Ectodermal cell (in vitro differentiated cells): ENCODE data around the gene MAP2K5.

ENCODE experiments used
- H3K27ac ChIP-seq: 2 replicates; pipeline ENCODE4 v1.7.0; 2013; ENCODE audit warnings: mild to moderate bottlenecking, low read depth, low read length; ENCODE audit not compliant: insufficient read depth, poor library complexity, severe bottlenecking
- H3K27me3 ChIP-seq: 2 replicates; pipeline ENCODE4 v1.7.0; 2013; ENCODE audit warnings: mild to moderate bottlenecking, low read length; ENCODE audit not compliant: insufficient read depth, control insufficient read depth, poor library complexity, severe bottlenecking
- H3K36me3 ChIP-seq: one replicate; pipeline ENCODE4 v1.7.0; 2013; ENCODE audit warnings: low read length; ENCODE audit not compliant: control insufficient read depth, insufficient read depth
- H3K4me1 ChIP-seq: one replicate; pipeline ENCODE4 v1.7.0; 2013; ENCODE audit warnings: low read length; ENCODE audit not compliant: control insufficient read depth, insufficient read depth
- H3K4me3 ChIP-seq: 2 replicates; pipeline ENCODE4 v1.7.0; 2013; ENCODE audit warnings: low read depth, low read length, control low read depth; ENCODE audit not compliant: insufficient read depth
- H3K9me3 ChIP-seq: 2 replicates; pipeline ENCODE4 v1.7.0; 2013; ENCODE audit warnings: mild to moderate bottlenecking, low read length, moderate library complexity; ENCODE audit not compliant: control insufficient read depth
- WGBS, 2 experiments: methylation state at CpG; one replicate each; pipeline ENCODE4 v1.1.7; 2013; ENCODE audit warnings: missing lambda C conversion rate in 2 of 2; 5-methylcytosine and 5-hydroxymethylcytosine counted together

The MAP2K5 gene

DNA sequence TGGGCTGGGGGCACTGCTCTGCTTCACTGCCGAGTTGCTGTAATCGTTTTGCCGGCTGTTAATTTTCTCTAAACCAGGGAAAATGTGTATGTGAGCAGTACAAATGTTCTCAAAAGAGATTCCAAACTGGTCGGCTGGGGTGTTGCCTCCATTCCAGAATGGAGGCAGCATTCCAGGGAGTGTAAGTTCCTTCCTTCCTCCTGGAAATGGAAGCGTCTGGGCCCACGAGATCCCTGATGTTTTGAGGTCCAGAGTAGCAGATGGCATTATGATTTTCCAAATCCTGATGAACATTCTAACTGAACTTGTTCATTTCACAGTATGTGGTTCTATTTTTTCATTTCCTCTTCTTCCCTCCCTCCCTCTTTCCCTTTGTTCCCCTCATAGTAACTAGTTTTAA is 218.4 kb downstream of the MAP2K5 start:
- H3K36me3 ChIP-seq, result no peaks in the 10 kb centered on the region
- peaks cover 5% of the 10 kb centered on the region for H3K4me1 ChIP-seq
- no peaks in the 10 kb centered on the region for H3K27me3 ChIP-seq
- H3K27ac ChIP-seq, result no peak overlapping the region
- WGBS, 2 experiments, result 94 to 95% methylated on average over 6 of the region's 6 CpGs
- no peaks in the 10 kb centered on the region for H3K9me3 ChIP-seq
- H3K4me3 ChIP-seq, result no peak overlapping the region

DNA sequence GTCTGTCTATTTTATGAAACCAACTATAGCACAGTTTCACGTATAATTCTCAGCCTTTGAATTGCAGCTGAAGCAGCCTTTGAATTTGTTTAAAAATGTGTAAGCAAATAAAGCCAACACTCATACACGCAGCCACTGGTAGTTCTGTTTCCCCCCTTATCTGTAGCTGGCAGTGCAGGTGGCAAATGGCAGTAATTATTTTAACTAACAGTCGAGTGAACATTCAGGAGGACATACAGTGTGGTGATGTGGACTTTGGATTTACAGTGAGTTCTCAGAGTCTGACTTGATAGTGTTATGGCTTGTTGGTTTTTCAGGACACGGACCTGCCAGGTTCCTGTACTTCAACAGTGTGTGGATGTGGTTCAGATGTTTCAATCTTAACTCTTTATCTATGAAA is 218.8 kb downstream of the MAP2K5 start:
- 90 to 96% methylated on average over 4 of the region's 4 CpGs for WGBS, 2 experiments

DNA sequence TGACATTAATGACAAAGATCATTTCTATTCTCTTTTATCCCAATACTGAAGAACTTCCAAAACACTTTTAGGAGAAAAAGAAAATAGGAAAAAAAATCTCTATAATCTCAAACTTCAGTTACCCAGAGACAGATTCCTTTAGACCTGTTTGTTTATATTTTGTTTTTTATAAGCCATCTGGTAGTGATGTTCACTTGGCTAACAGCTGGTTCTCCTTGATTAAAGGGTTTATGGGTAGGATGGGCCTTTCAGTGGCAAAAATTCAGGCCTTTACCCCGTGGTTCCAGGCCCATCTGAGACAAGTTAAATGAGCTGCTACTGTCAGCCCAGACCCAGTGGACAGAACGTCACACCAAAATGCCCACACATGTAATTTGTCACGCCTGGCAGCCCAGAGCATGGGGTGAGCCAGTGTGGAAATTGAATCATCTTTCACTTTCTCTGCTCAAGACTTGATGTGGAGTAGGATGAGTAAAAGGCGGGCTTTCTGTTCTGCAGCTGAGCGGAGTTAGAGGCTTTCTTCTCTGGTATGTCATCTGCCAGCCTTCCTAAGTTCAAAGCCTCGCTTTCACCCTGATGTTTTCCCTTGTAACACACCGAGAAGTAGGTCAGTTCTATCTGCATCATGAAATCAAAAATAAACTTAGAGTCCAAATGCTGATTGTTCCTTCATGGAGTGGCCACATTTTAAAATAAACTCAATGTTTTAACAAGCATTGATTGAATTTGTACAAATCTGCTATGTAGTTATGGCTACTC is 220.3 kb downstream of the MAP2K5 start:
- no peak overlapping the region for H3K27ac ChIP-seq
- H3K27me3 ChIP-seq, result no peaks in the 10 kb centered on the region
- H3K36me3 ChIP-seq, result no peaks in the 10 kb centered on the region
- peaks cover 5% of the 10 kb centered on the region for H3K4me1 ChIP-seq
- 90% methylated on average over 7 of the region's 7 CpGs for WGBS, 2 experiments
- H3K9me3 ChIP-seq, result no peaks in the 10 kb centered on the region
- H3K4me3 ChIP-seq, result no peak overlapping the region

More for the DNA sequence above, 218.8 kb downstream of the MAP2K5 start:
- no peak overlapping the region for H3K4me3 ChIP-seq
- no peaks in the 10 kb centered on the region for H3K27me3 ChIP-seq
- H3K4me1 ChIP-seq, result peaks cover 5% of the 10 kb centered on the region
- H3K36me3 ChIP-seq, result no peaks in the 10 kb centered on the region
- H3K27ac ChIP-seq, result no peak overlapping the region
- H3K9me3 ChIP-seq, result no peaks in the 10 kb centered on the region

DNA sequence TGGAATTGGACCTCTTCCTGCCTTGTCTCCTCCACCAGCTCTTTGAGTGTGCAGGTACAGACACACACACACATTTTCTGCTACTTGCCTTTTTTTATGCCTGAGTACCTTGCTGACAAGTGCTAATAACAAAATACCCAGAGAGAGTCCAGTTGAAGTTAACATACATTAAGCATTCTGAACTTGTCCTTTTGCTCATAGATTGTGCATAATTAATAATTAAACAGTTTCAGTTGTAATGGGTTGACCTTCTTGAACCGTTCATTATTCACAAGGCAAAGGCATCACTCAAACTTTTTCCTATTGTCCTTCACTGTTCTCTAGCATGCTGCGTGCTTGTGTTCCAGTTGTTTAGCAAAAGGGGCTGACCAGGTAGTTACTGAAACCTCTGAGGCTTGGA is 223.2 kb downstream of the MAP2K5 start:
- H3K27me3 ChIP-seq, result no peaks in the 10 kb centered on the region
- 89 to 96% methylated on average over 2 of the region's 2 CpGs for WGBS, 2 experiments
- H3K36me3 ChIP-seq, result no peaks in the 10 kb centered on the region
- no peaks in the 10 kb centered on the region for H3K9me3 ChIP-seq
- H3K4me3 ChIP-seq, result no peak overlapping the region
- peaks cover 5% of the 10 kb centered on the region for H3K4me1 ChIP-seq
- H3K27ac ChIP-seq, result no peak overlapping the region

DNA sequence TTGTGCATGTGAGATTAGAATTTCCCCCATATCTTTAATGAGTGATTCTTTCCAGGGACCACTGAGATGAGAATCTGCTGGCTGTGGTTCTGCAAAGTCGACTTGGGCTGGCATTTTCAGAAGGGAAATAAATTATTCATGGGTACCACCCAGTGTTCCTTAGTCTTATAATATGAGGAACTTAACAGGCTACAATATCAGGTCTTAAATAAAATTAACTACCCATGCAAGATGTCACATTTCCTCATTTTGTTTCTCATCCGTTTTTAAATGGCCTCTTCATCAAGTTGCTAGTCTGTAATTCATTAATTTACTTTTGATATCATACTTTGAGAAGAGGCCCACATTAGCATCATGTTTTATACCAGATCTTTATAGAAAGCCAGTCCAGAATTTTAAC is 224.5 kb downstream of the MAP2K5 start:
- Histone ChIP-seq H3K9me3 (no peaks in the 10 kb centered on the region), H3K36me3 (no peaks in the 10 kb centered on the region), H3K4me1 (peaks cover 7% of the 10 kb centered on the region), H3K27ac (no peak overlapping the region), H3K4me3 (no peak overlapping the region), H3K27me3 (no peaks in the 10 kb centered on the region)
- WGBS, 2 experiments, result 83 to 84% methylated on average over 2 of the region's 2 CpGs

DNA sequence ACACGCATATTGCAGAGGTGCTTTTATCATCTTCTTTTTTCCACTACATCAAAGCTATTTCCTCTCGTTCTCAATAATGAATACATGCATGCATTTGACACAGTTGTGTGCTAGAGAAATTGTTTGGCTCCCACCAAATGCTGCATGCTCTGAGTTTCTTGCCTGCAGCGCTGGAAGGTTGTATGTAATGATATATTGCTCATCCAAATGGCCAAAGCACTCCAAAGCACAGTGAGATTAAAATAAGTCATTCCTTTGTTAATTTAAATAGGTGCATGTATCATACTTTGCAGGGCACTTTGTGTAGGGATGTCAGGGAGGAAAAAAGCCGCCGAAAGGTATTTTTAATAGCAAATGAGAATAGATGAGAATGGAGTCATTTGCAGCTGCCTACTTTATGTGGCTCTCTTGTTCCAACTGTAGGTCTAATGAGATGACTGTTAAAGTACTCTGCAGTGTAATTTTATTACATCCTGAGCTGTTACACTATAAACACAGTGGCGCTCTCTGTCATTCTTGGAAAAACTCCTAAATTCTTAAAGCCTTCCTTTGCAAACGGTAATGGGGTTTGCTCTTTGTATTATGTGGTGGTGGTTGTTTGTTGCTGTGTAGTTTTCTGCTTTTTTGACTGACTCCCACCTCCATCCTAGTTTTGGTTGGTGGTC is 225.9 kb downstream of the MAP2K5 start:
- WGBS, 2 experiments, result 93 to 94% methylated on average over 7 of the region's 7 CpGs
- H3K9me3 ChIP-seq, result no peaks in the 10 kb centered on the region
- peaks cover 8% of the 10 kb centered on the region for H3K4me1 ChIP-seq
- H3K27ac ChIP-seq, result no peak overlapping the region
- no peak overlapping the region for H3K4me3 ChIP-seq
- H3K27me3 ChIP-seq, result no peaks in the 10 kb centered on the region
- H3K36me3 ChIP-seq, result no peaks in the 10 kb centered on the region

DNA sequence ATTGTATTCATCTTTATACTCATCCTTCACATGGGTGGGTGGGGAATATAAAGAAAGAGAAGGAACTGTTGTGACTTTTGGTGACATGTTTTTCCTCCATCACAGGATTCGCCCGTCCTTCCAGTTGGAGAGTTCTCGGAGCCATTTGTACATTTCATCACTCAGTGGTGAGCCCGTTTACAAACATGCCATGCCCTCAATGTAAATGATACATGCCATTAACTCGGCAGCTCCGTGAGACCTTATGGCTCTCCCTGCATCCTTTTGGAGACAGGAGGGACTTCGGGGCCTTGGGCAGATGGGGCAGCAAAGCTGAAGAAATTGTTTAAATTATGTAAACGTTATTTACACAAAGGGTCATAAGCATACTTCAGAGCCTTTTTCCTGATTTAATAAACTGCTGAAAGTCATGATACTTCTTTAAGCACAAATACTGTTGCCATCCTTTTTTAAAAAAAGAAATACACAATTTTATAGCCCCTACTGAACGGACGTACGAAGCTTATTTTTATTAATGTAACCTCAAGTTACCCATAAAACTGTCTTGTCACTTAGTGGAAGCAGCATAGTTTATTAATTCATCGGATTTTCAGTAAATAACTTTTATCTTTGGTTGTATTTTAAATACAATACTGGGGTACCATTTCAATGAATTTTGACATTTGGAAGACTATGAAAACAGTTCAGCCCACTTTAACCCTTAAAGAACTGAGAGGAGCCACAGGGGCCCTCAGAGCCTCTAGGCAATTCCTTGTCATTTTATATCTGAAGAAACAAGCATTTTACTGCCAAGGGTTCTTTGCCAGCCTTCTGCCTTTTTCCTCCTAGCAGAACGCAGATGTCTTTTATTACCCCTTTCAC is 227.2 kb downstream of the MAP2K5 start:
- no peak overlapping the region for H3K27ac ChIP-seq
- no peaks in the 10 kb centered on the region for H3K9me3 ChIP-seq
- H3K4me3 ChIP-seq, result no peak overlapping the region
- 85 to 93% methylated on average over 12 of the region's 13 CpGs for WGBS, 2 experiments
- peaks cover 8% of the 10 kb centered on the region for H3K4me1 ChIP-seq
- no peaks in the 10 kb centered on the region for H3K27me3 ChIP-seq
- no peaks in the 10 kb centered on the region for H3K36me3 ChIP-seq

DNA sequence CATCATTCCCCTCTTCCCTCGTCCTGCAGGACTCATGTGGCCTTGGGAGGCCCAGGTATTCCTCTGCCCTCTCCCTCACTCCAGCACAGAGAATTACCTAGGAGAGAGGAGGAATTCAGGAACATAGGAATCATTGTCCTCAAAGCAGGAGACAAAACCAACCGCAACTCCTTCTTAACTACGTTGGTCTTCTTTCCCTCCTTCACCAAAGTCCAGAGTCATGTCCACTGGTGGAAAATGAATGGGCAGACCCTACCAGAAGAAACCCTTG is 227.8 kb downstream of the MAP2K5 start:
- peaks cover 8% of the 10 kb centered on the region for H3K4me1 ChIP-seq
- H3K36me3 ChIP-seq, result no peaks in the 10 kb centered on the region
- H3K27ac ChIP-seq, result no peak overlapping the region
- no peaks in the 10 kb centered on the region for H3K9me3 ChIP-seq
- 69 to 82% methylated on average over 3 of the region's 3 CpGs for WGBS, 2 experiments
- H3K4me3 ChIP-seq, result no peak overlapping the region
- H3K27me3 ChIP-seq, result no peaks in the 10 kb centered on the region

DNA sequence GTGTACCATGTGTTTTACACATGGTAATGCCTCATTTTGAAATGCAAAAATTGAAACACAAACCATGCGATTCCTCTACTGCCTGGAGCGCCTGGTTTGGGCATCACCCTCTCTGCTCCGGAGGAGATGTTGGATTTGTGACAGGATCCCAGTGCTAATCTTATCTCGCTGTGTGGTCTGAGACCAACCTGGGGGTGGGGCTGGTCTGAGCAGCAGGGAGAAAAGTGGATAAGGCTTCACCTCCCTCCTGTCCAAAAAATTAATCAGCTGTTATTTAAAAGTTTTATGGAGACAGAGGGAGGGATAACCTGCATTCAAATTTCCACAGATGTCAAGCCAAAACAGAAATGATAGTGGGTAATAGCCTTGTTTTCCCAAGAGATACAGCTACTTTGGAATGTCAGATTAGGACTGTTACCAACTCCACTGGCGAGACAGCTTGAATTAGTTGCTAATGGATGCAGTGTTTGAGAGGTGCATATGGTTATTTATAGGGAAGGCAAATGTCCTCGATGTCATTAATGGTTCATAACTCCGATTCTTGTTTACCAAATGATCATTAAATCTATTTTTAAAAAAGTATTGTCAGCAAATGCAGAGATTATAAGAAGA is 228.8 kb downstream of the MAP2K5 start:
- Histone ChIP-seq H3K9me3 (no peaks in the 10 kb centered on the region), H3K4me3 (no peak overlapping the region), H3K36me3 (no peaks in the 10 kb centered on the region), H3K27me3 (no peaks in the 10 kb centered on the region), H3K4me1 (peaks cover 12% of the 10 kb centered on the region), H3K27ac (no peak overlapping the region)
- WGBS, 2 experiments, result 55 to 58% methylated on average over 6 to 7 of the region's 7 CpGs

DNA sequence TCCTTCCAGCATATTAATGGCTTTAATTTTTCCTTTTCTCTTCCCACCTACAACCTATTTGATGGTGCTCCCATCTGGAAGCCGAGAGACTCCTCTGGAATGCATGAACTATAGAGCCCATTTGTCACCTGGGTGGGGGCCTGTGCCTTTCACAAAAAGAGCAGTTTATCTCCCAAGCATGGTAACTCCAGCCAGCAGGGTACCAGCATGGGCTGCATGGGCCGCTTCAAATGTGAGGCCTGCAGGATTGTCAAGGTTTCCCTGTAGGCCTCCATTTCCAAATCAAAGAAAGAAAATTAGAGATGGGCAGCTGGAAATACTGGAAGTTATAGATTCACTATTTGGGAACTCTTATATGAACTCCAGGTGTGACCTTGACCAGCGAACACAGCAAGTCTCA is 232.1 kb downstream of the MAP2K5 start:
- WGBS, 2 experiments, result 93 to 94% methylated on average over 3 of the region's 3 CpGs
- Histone ChIP-seq H3K27me3 (no peaks in the 10 kb centered on the region), H3K4me1 (peaks cover 30% of the 10 kb centered on the region)

More for the DNA sequence above, 232.1 kb downstream of the MAP2K5 start:
- Histone ChIP-seq H3K4me3 (no peak overlapping the region), H3K27ac (no peak overlapping the region), H3K9me3 (no peaks in the 10 kb centered on the region), H3K36me3 (no peaks in the 10 kb centered on the region)
